Measurements from ENCODE around the gene PLXDC1.

Gene PLXDC1

DNA sequence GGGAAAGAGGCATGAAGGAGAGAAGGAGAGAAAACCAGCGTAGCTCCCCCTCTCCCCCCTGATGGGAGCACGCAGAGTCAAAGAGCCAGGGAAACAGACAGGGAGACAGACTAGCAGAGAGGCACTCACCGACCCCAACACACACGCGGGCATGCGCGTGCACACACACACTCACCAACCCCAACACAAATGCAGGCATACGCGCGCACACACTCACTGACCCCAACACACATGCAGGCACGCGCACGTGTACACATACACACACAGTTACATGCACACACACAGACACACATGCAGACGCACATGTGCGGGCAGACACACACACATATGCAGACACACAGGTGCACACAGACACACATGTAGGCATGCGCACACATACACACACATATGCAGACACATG lies 41.5 kb upstream of the PLXDC1 start:
- Histone ChIP-seq H4K20me1 (ENCODE audit: control insufficient read depth, insufficient read depth, low read depth, low read length) (peaks cover 5% of the 10 kb centered on the region; the same call in 1 of the 2 replicates), H3K9me2 (replicated peaks; ENCODE audit: control insufficient read depth, low read length) (no peaks in the 10 kb centered on the region), H3F3A (ENCODE audit: control insufficient read depth, insufficient read depth) (no peaks in the 10 kb centered on the region), H3K4me3 (ENCODE audit: low read length) (no peak overlapping the region), H3K36me3 (ENCODE audit: control insufficient read depth, low read length) (peaks cover 61% of the 10 kb centered on the region), H3K27me3 (ENCODE audit: control insufficient read depth, low read length) (no peaks in the 10 kb centered on the region), H3K27ac (ENCODE audit: low read depth, low read length) (no peak overlapping the region), H3K9me3 (ENCODE audit: control insufficient read depth, insufficient read depth, low read length) (no peaks in the 10 kb centered on the region), H3K4me2 (ENCODE audit: low read length) (no peak overlapping the region), H3K79me2 (ENCODE audit: control insufficient read depth, low read length) (peaks cover 28% of the 10 kb centered on the region), H3K4me1 (ENCODE audit: control insufficient read depth, low read length) (peaks cover 18% of the 10 kb centered on the region)
- no peak for TF ChIP-seq EZH2phosphoT487 (IDR thresholded peaks at IDR 0.05; ENCODE audit: borderline replicate concordance, low read length)
- TF ChIP-seq, protein P1, sequence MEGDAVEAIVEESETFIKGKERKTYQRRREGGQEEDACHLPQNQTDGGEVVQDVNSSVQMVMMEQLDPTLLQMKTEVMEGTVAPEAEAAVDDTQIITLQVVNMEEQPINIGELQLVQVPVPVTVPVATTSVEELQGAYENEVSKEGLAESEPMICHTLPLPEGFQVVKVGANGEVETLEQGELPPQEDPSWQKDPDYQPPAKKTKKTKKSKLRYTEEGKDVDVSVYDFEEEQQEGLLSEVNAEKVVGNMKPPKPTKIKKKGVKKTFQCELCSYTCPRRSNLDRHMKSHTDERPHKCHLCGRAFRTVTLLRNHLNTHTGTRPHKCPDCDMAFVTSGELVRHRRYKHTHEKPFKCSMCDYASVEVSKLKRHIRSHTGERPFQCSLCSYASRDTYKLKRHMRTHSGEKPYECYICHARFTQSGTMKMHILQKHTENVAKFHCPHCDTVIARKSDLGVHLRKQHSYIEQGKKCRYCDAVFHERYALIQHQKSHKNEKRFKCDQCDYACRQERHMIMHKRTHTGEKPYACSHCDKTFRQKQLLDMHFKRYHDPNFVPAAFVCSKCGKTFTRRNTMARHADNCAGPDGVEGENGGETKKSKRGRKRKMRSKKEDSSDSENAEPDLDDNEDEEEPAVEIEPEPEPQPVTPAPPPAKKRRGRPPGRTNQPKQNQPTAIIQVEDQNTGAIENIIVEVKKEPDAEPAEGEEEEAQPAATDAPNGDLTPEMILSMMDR (IDR thresholded peaks at IDR 0.05; ENCODE audit: low read depth, low read length, poor library complexity, severe bottlenecking) = no peak

DNA sequence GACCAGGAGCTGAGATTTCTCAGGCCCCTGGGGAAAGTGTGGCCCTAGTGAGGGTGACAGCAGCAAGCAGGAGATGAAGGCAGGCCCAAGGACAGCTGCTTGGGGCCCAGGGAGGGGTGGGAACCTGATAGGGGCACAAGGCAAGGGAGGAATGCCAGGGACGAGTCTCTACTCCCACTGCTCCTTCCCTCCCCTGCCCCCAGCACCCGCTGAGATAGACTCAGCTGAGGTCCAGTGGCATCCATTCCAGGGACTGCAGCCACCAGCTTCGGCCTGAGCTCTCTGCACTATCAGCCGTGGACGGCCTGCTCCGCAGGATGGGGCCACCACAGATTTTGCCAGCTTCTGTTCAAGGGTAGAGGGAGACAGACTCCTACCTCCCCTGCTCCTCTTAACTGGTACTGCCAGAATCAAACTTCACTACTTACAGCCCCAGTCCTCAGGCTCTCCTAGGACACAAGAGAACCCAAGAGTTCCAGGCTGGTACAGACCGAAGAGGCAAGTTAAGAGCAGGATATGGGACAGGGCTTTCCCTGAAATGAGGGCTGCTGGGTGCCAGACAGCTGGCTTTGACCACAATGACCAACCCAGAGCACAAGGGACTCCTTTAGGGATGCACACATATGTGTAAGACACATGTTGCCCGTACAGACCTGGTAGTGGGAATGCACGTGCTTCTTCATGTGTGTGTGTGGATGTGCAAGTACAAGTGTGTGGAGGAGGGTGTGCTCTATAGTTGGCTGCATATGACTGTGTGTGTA lies 40.5 kb upstream of the PLXDC1 start:
- H4K20me1 ChIP-seq (ENCODE audit: control insufficient read depth, insufficient read depth, low read depth, low read length) = peaks cover 5% of the 10 kb centered on the region; the same call in 1 of the 2 replicates
- no peaks in the 10 kb centered on the region for H3K9me2 ChIP-seq (replicated peaks; ENCODE audit: control insufficient read depth, low read length)
- TF ChIP-seq, protein P1 (IDR thresholded peaks at IDR 0.05; ENCODE audit: low read depth, low read length, poor library complexity, severe bottlenecking) = no peak
- TF ChIP-seq EZH2phosphoT487 (IDR thresholded peaks at IDR 0.05; ENCODE audit: borderline replicate concordance, low read length) = no peak
- H3K4me2 ChIP-seq (ENCODE audit: low read length) = no peak overlapping the region
- H3K27ac ChIP-seq (ENCODE audit: low read depth, low read length) = no peak overlapping the region
- no peak overlapping the region for H3K4me3 ChIP-seq (ENCODE audit: low read length)
- no peaks in the 10 kb centered on the region for H3K27me3 ChIP-seq (ENCODE audit: control insufficient read depth, low read length)
- H3K36me3 ChIP-seq (ENCODE audit: control insufficient read depth, low read length) = peaks cover 67% of the 10 kb centered on the region
- H3K79me2 ChIP-seq (ENCODE audit: control insufficient read depth, low read length) = peaks cover 23% of the 10 kb centered on the region
- no peaks in the 10 kb centered on the region for H3K9me3 ChIP-seq (ENCODE audit: control insufficient read depth, insufficient read depth, low read length)
- peaks cover 16% of the 10 kb centered on the region for H3K4me1 ChIP-seq (ENCODE audit: control insufficient read depth, low read length)
- H3F3A ChIP-seq (ENCODE audit: control insufficient read depth, insufficient read depth) = no peaks in the 10 kb centered on the region

DNA sequence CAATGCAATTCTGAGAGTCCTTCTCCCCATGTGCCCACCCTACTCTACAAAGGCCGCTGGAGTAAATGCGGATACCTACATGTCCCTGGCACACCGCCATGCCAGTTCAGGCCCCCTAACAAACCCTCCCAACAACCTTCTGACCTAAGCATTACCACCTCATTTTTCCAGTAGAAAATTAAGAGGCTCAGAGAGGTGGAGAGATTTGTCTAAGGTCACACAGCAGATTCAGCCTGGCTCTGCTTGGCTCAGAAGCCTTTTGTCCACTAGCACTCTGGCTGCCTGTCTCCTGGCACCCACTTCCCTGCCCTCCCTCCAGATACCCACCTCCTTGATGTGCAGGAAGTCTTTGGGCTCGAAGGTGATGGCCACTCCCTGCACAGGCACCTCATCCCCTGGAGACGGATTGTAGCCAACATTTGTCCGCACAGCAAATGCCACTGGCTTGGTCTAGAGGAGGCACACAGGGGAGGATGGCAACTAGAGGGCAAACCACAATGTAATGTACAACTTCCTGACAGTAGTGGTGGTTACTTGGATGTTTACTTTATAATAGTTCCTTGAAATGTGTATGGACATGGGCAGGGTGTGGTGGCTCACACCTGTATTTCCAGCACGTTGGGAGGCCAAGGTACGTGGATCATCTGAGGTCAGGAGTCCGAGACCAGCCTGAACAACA lies 35.9 kb upstream of the PLXDC1 start:
- no peaks in the 10 kb centered on the region for H3K27me3 ChIP-seq (ENCODE audit: control insufficient read depth, low read length)
- no peak overlapping the region for H3K4me2 ChIP-seq (ENCODE audit: low read length)
- peaks cover 70% of the 10 kb centered on the region for H3K36me3 ChIP-seq (ENCODE audit: control insufficient read depth, low read length)
- no peaks in the 10 kb centered on the region for H3F3A ChIP-seq (ENCODE audit: control insufficient read depth, insufficient read depth)
- TF ChIP-seq EZH2phosphoT487 (IDR thresholded peaks at IDR 0.05; ENCODE audit: borderline replicate concordance, low read length) = no peak
- TF ChIP-seq, protein P1 (IDR thresholded peaks at IDR 0.05; ENCODE audit: low read depth, low read length, poor library complexity, severe bottlenecking) = no peak
- H3K4me1 ChIP-seq (ENCODE audit: control insufficient read depth, low read length) = no peaks in the 10 kb centered on the region
- no peaks in the 10 kb centered on the region for H3K9me3 ChIP-seq (ENCODE audit: control insufficient read depth, insufficient read depth, low read length)
- no peaks in the 10 kb centered on the region for H4K20me1 ChIP-seq (ENCODE audit: control insufficient read depth, insufficient read depth, low read depth, low read length)
- H3K79me2 ChIP-seq (ENCODE audit: control insufficient read depth, low read length) = no peaks in the 10 kb centered on the region
- no peaks in the 10 kb centered on the region for H3K9me2 ChIP-seq (replicated peaks; ENCODE audit: control insufficient read depth, low read length)
- H3K27ac ChIP-seq (ENCODE audit: low read depth, low read length) = no peak overlapping the region
- H3K4me3 ChIP-seq (ENCODE audit: low read length) = no peak overlapping the region
